HG02938 (cell line): ENCODE results near the gene STEAP4.

ENCODE experiments used
- ATAC-seq: cut with Tn5 transposase; IDR thresholded peaks from one replicate; pipeline ENCODE4 v1.9.1; 2021; ENCODE audit warnings: mild to moderate bottlenecking, moderate library complexity; ENCODE audit not compliant: unreplicated experiment

The STEAP4 gene

GRCh38 chr7:88306590-88307048 is at the start of gene STEAP4:
TSS of gene STEAP4 (minus strand) at chr7:88306894. CDS start at chr7:88284269, 22,625 bp downstream.
- ATAC-seq = no peak

GRCh38 chr7:88355011-88355410 is 48.3 kb upstream of the STEAP4 start:
- ATAC-seq = no peak

- ATAC-seq = no peak
Observed at GRCh38 chr7:88350118-88350517, 43.4 kb upstream of the STEAP4 start.

GRCh38 chr7:88347517-88347916 is 40.8 kb upstream of the STEAP4 start:
- no peak for ATAC-seq

- peak; percentile 49 for ATAC-seq
Observed at GRCh38 chr7:88347090-88347489, 40.4 kb upstream of the STEAP4 start.

GRCh38 chr7:88346357-88346756 is 39.7 kb upstream of the STEAP4 start:
- ATAC-seq = peak; percentile 37

GRCh38 chr7:88344956-88345832 is 38.5 kb upstream of the STEAP4 start:
- ATAC-seq = no peak

- ATAC-seq = no peak
Observed at GRCh38 chr7:88344271-88344670, 37.6 kb upstream of the STEAP4 start.

GRCh38 chr7:88339195-88339922 is 32.7 kb upstream of the STEAP4 start:
- ATAC-seq = no peak

GRCh38 chr7:88338503-88338902 is 31.8 kb upstream of the STEAP4 start:
- no peak for ATAC-seq

GRCh38 chr7:88337572-88337971 is 30.9 kb upstream of the STEAP4 start:
- no peak for ATAC-seq

- ATAC-seq = no peak
Observed at GRCh38 chr7:88331322-88331721, 24.6 kb upstream of the STEAP4 start.

- no peak for ATAC-seq
Observed at GRCh38 chr7:88329532-88330463, 23.1 kb upstream of the STEAP4 start.

GRCh38 chr7:88328787-88329186 is 22.1 kb upstream of the STEAP4 start:
- ATAC-seq = no peak

- no peak for ATAC-seq
Observed at GRCh38 chr7:88324699-88325098, 18.0 kb upstream of the STEAP4 start.

GRCh38 chr7:88322151-88322550 is 15.5 kb upstream of the STEAP4 start:
- ATAC-seq = no peak

GRCh38 chr7:88321694-88322093 is 15.0 kb upstream of the STEAP4 start:
- no peak for ATAC-seq

GRCh38 chr7:88318196-88318595 is 11.5 kb upstream of the STEAP4 start:
- ATAC-seq = no peak

GRCh38 chr7:88317422-88317821 is 10.7 kb upstream of the STEAP4 start:
- ATAC-seq = no peak

- ATAC-seq = no peak
Observed at GRCh38 chr7:88316456-88316855, 9.8 kb upstream of the STEAP4 start.

GRCh38 chr7:88315522-88315921 is 8.8 kb upstream of the STEAP4 start:
- no peak for ATAC-seq
